AG09309 (cell line): ENCODE results near the gene CPNE5.

Source experiments
- DNase-seq: peaks from one replicate; pipeline ENCODE4 v3.0.0-alpha.2; 2010; ENCODE audit warnings: low read depth
- H3K4me3 ChIP-seq: 2 replicates; pipeline ENCODE4 v1.5.1; 2011; ENCODE audit warnings: mild to moderate bottlenecking, low read depth, low read length, moderate library complexity; ENCODE audit not compliant: control insufficient read depth
- TF ChIP-seq, protein P1 (sequence below): IDR thresholded peaks from 2 replicates; pipeline ENCODE4 v1.5.1; 2011; ENCODE audit warnings: mild to moderate bottlenecking, low read depth, low read length, inconsistent platforms; ENCODE audit not compliant: insufficient read depth, control insufficient read depth; ENCODE audit errors: missing control alignments

CPNE5 gene

DNA sequence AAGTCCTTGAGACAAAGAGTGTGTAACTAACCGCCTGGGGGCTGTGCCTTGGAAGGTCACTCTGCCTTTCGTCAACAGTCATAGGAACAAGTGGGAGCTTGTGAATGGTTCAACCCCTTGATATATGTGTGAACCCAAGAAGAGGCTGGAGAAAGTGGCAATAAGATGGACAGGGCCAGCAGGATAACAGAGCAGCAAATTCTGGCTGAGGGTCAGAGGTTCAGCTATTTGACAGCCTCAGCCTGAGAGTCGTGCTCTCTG, 54.9 kb downstream of the CPNE5 start:
- H3K4me3 ChIP-seq, result no peak overlapping the region
- TF ChIP-seq, protein P1, sequence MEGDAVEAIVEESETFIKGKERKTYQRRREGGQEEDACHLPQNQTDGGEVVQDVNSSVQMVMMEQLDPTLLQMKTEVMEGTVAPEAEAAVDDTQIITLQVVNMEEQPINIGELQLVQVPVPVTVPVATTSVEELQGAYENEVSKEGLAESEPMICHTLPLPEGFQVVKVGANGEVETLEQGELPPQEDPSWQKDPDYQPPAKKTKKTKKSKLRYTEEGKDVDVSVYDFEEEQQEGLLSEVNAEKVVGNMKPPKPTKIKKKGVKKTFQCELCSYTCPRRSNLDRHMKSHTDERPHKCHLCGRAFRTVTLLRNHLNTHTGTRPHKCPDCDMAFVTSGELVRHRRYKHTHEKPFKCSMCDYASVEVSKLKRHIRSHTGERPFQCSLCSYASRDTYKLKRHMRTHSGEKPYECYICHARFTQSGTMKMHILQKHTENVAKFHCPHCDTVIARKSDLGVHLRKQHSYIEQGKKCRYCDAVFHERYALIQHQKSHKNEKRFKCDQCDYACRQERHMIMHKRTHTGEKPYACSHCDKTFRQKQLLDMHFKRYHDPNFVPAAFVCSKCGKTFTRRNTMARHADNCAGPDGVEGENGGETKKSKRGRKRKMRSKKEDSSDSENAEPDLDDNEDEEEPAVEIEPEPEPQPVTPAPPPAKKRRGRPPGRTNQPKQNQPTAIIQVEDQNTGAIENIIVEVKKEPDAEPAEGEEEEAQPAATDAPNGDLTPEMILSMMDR, result no peak
- no peak for DNase-seq

DNA sequence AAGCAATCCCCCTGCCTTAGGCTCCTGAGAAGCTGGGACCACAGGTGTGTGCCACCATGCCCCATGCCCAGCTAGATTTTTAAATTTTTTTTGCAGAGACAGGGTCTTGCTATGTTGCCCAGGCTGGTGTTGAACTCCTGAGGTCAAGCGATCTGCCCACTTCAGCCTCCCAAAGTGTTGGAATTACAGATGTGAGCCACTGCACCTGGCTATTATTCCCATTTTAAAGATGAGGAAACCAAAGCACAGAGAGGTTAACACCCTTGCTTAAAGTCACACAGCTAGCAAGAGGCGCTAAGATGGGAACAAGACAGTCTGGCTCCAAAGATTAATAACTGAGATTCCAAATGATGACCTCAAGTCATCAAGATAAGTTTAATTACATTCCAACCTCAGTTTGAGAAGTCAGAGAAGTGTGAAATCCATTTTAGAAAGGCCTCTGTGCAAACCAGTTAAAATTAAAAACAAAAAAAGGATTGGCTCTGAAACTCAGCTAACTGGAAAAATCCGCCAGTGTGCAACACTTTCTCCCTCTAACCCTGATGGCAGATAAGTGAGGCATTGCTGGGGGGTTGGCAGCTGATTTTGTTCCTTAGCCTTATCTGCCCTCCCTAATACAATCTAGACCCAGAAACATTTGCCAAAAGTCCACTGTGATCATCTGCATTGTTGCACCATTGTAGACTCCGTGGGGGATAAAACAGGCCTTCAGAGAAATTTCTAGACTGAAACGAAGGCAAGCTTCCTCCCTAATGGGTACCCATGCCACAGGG, 55.5 kb downstream of the CPNE5 start:
- no peak for DNase-seq
- TF ChIP-seq, protein P1, result no peak
- no peak overlapping the region for H3K4me3 ChIP-seq

DNA sequence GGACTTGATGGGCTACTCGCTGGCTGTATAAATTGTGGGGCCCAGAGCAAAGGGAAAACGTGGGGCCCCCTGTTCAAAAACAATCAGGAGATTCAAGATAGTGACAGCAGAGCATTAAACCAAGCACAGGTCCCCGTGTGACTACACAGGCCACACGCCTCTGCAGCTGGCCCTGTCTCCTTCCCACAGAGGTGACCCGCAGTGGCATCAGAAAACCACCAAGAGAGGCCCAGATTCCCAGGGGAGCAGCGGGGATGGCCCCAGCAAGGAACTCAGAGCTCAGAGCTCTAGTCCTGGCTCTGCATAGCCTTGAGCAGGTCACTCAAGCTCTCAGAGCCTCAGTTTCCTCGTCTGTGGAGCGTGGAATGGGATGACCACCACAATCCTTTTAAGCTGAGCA, 57.6 kb downstream of the CPNE5 start:
- TF ChIP-seq, protein P1, result no peak
- H3K4me3 ChIP-seq, result no peak overlapping the region
- no peak for DNase-seq

DNA sequence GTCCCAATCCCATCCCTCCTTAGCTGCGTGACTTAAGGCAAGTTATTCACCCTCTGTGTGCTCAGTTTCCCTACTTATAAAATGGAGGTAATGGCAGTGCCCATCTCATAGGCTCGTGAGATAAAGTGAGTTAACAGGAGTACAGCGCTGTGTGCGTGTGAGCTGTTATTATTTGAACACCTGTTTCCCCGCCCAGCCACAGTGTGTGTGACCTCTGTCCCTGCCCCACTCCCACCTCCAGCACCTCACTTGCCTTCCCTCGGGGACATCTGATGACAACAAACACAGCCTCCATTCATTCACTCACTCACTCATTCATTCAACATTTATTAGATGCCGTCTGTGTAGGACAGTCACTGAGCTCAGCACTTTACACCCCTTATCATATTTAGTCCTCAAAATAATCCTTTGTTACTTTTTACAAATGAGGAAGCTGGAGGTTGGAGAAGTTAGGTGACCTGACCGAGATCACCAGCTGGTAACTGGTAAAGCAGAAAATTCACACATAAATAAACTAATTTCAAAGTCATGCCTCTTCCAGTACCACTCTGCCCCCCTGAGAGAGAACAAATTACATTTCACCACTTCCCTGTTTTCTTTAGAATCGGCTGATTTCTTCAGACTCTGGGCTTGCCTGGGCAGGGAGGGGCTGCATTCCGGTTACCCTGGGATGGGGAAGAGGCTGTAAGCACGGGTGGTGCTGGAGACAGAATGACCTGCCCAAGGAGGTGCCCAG, 58.6 kb downstream of the CPNE5 start:
- TF ChIP-seq, protein P1, result no peak
- no peak overlapping the region for H3K4me3 ChIP-seq
- no peak for DNase-seq

DNA sequence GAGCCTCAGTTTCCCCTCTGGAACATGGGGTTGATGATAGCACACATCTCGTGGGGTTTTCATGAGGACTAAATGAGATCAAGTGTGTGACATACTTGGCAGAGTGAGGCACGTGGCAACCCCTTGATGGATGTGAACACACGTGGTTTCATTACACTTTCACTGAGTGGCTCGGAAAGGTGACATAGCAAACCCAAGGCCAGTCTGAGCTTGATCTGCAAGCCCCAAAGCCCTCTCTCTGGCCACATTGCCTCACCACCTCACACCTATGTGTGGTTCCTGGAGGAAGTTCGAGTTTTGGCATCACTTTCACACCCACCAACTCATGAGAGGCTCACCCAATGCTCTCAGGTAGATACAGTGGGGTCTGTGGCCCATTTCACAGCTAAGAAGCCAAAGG, 60.0 kb downstream of the CPNE5 start:
- DNase-seq, result no peak
- TF ChIP-seq, protein P1, result no peak
- no peak overlapping the region for H3K4me3 ChIP-seq

DNA sequence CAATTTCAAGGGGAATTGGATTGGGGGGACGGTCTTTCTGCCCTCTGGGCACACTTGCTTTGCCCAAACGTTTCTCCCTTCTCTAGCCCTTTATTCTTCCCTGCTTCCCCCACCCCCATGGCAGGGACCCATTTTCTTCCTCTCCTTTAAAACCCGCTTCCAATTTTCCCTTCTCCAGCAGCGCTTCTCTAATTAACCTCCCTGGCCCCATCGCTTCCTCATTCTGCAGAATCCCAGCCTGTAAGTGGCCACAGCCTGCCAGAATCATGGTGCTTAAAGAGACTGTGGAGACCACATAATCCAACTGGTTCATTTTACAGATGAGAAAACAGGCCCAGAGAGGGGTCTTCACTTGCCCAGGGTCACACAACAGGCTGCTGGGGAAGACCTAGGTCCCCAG, 61.4 kb downstream of the CPNE5 start:
- TF ChIP-seq, protein P1, result no peak
- H3K4me3 ChIP-seq, result no peak overlapping the region
- no peak for DNase-seq
